ENCODE measurements around the gene MPRIP. TPM values are rescaled to one million over a fixed set of nuclear protein-coding genes. Genes with fewer than 3 reads are reported as not detected.

The MPRIP gene
- total RNA-seq, 1 experiment from 2014 or later: 443 TPM

DNA sequence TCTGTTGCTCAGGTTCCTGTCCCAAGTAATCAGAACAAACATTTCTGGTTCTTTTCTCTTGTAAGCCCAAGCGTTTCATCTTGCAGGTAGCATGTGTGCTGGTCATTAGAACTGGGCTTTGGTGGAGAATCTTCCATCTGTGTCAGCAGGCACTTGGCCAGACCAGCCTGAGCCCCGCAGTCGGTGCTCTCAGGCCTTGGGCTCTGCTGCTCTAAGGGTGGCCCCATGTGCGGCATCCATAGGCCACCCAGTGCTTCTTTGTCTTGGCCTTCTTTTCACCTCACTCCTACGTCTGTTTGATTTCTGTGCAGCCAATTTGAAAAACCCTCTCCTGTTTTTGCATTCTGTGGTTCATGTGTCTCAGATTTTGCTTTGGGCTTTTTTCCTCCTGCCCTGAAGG lies 112.3 kb downstream of the MPRIP start:
- CTCF ChIA-PET: interaction anchor here (0.6 kb wide), 1 partner anchor 162 kb away, joined by 4 read pairs; no protein-coding TSS in a partner anchor

DNA sequence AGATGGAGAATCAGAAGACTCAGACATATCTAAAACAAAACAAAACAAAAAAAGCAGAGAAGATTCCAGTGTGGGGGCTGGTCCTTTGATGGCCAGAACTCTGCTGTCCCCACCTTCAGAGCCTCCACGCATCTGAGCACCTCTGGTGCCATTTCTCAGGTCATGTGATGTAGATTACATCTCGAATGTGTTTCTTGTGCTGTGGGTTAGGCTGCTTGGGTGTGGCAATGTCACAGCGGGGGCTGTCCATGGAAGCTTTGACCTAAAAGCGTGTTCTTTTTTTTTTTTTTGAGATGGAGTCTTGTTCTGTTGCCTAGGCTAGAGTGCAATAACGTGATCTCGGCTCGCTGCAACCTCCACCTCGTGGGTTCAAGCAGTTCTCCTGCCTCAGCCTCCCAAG lies 112.7 kb downstream of the MPRIP start:
- Histone ChIP-seq H3K4me1 (replicated peaks; ENCODE audit: insufficient read depth) (no peaks in the 10 kb centered on the region), H3K9me3 (ENCODE audit: insufficient read depth, low read depth) (no peaks in the 10 kb centered on the region), H3K4me3 (no peak overlapping the region), H3K9me2 (ENCODE audit: insufficient read depth) (no peaks in the 10 kb centered on the region), H3K36me3 (ENCODE audit: low read depth) (peaks cover 69% of the 10 kb centered on the region), H3K79me2 (ENCODE audit: low read depth) (0 out of 2 replicates have a peak, but pooled peaks cover 7% of the 10 kb centered on the region), H3K27me3 (ENCODE audit: insufficient read depth, low read depth) (no peaks in the 10 kb centered on the region), H2AFZ (no peak overlapping the region), H3F3A (ENCODE audit: insufficient read depth, low read depth) (peaks cover 46% of the 10 kb centered on the region), H3K27ac (no peak overlapping the region), H4K20me1 (ENCODE audit: insufficient read depth) (peaks cover 84% of the 10 kb centered on the region), H3K4me2 (no peak overlapping the region)
- DNase-seq: no peak
- intact Hi-C loops (cut with micrococcal nuclease; ENCODE audit: unreplicated experiment): loop anchor here (5.0 kb wide), 1 partner anchor 103 kb away; no protein-coding TSS in a partner anchor
- CTCF ChIA-PET: interaction anchor here (0.6 kb wide), 1 partner anchor 163 kb away, joined by 4 read pairs; no protein-coding TSS in a partner anchor
- no TSS peak for BruUV-seq (replicated peaks)
- TF ChIP-seq, protein P1, sequence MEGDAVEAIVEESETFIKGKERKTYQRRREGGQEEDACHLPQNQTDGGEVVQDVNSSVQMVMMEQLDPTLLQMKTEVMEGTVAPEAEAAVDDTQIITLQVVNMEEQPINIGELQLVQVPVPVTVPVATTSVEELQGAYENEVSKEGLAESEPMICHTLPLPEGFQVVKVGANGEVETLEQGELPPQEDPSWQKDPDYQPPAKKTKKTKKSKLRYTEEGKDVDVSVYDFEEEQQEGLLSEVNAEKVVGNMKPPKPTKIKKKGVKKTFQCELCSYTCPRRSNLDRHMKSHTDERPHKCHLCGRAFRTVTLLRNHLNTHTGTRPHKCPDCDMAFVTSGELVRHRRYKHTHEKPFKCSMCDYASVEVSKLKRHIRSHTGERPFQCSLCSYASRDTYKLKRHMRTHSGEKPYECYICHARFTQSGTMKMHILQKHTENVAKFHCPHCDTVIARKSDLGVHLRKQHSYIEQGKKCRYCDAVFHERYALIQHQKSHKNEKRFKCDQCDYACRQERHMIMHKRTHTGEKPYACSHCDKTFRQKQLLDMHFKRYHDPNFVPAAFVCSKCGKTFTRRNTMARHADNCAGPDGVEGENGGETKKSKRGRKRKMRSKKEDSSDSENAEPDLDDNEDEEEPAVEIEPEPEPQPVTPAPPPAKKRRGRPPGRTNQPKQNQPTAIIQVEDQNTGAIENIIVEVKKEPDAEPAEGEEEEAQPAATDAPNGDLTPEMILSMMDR (conservative IDR thresholded peaks at IDR 0.05): no peak
- TF ChIP-seq EZH2 (IDR thresholded peaks at IDR 0.05; ENCODE audit: low read depth): no peak
- POLR2A ChIA-PET (ENCODE audit: unreplicated experiment): no interaction called here

More for the DNA sequence above, 112.3 kb downstream of the MPRIP start:
- H3K27me3 ChIP-seq (ENCODE audit: insufficient read depth, low read depth): no peaks in the 10 kb centered on the region
- H3K36me3 ChIP-seq (ENCODE audit: low read depth): peaks cover 69% of the 10 kb centered on the region
- peaks cover 50% of the 10 kb centered on the region for H3F3A ChIP-seq (ENCODE audit: insufficient read depth, low read depth)
- no peaks in the 10 kb centered on the region for H3K4me1 ChIP-seq (replicated peaks; ENCODE audit: insufficient read depth)
- no peak overlapping the region for H3K4me2 ChIP-seq
- peaks cover 83% of the 10 kb centered on the region for H4K20me1 ChIP-seq (ENCODE audit: insufficient read depth)
- no peak for TF ChIP-seq EZH2 (IDR thresholded peaks at IDR 0.05; ENCODE audit: low read depth)
- TF ChIP-seq, protein P1 (conservative IDR thresholded peaks at IDR 0.05): no peak
- no peak overlapping the region for H2AFZ ChIP-seq
- intact Hi-C loops (cut with micrococcal nuclease; ENCODE audit: unreplicated experiment): loop anchor here (5.0 kb wide), 1 partner anchor 102 kb away; no protein-coding TSS in a partner anchor
- no peak overlapping the region for H3K27ac ChIP-seq
- H3K9me2 ChIP-seq (ENCODE audit: insufficient read depth): no peaks in the 10 kb centered on the region
- POLR2A ChIA-PET (ENCODE audit: unreplicated experiment): no interaction called here
- no peak for DNase-seq
- no peaks in the 10 kb centered on the region for H3K9me3 ChIP-seq (ENCODE audit: insufficient read depth, low read depth)
- no TSS peak for BruUV-seq (replicated peaks)
- no peak overlapping the region for H3K4me3 ChIP-seq
- H3K79me2 ChIP-seq (ENCODE audit: low read depth): 0 out of 2 replicates have a peak, but pooled peaks cover 11% of the 10 kb centered on the region

GRCh38 chr17:17155568-17155967 lies 113.3 kb downstream of the MPRIP start:
- ChIA-PET POLR2A (ENCODE audit: unreplicated experiment) (no interaction called here), CTCF (no interaction called here)
- no peak overlapping the region for H3K4me2 ChIP-seq
- no peaks in the 10 kb centered on the region for H3K27me3 ChIP-seq (ENCODE audit: insufficient read depth, low read depth)
- no peak overlapping the region for H3K27ac ChIP-seq
- DNase-seq: no peak
- peaks cover 69% of the 10 kb centered on the region for H3K36me3 ChIP-seq (ENCODE audit: low read depth)
- H3F3A ChIP-seq (ENCODE audit: insufficient read depth, low read depth): peaks cover 41% of the 10 kb centered on the region
- no peaks in the 10 kb centered on the region for H3K4me1 ChIP-seq (replicated peaks; ENCODE audit: insufficient read depth)
- H3K9me3 ChIP-seq (ENCODE audit: insufficient read depth, low read depth): no peaks in the 10 kb centered on the region
- H4K20me1 ChIP-seq (ENCODE audit: insufficient read depth): peaks cover 84% of the 10 kb centered on the region
- H3K9me2 ChIP-seq (ENCODE audit: insufficient read depth): no peaks in the 10 kb centered on the region
- no peak overlapping the region for H3K4me3 ChIP-seq
- H3K79me2 ChIP-seq (ENCODE audit: low read depth): 0 out of 2 replicates have a peak, but pooled peaks cover 3% of the 10 kb centered on the region
- H2AFZ ChIP-seq: no peak overlapping the region
- no TSS peak for BruUV-seq (replicated peaks)
- intact Hi-C loops (cut with micrococcal nuclease; ENCODE audit: unreplicated experiment): no loop called here
- no peak for TF ChIP-seq EZH2 (IDR thresholded peaks at IDR 0.05; ENCODE audit: low read depth)
- TF ChIP-seq, protein P1 (conservative IDR thresholded peaks at IDR 0.05): no peak

All from PC-9 (cell line).